ENCODE data around the gene HDAC4.

DNA sequence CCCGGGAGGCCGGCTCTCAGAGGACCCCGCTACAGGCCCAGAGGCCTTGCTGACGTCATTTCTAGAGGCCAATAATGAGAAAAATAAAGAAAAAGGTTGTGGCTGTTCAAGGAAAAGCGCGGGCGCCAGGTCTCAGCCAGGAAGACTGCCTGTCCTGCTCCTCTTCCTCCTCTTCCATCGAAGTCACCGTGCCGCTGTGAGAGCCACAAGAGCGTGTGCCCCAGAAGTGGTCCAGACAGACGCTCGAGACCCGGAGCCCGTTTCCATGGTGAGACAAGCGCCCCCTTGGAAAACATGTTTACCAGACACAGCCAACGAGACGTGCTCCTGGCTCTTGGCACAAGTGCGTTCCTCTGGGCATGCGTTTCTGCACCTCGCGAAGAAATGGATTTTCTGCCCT, 210.5 kb downstream of the HDAC4 start:
- TF ChIP-seq, protein P1, sequence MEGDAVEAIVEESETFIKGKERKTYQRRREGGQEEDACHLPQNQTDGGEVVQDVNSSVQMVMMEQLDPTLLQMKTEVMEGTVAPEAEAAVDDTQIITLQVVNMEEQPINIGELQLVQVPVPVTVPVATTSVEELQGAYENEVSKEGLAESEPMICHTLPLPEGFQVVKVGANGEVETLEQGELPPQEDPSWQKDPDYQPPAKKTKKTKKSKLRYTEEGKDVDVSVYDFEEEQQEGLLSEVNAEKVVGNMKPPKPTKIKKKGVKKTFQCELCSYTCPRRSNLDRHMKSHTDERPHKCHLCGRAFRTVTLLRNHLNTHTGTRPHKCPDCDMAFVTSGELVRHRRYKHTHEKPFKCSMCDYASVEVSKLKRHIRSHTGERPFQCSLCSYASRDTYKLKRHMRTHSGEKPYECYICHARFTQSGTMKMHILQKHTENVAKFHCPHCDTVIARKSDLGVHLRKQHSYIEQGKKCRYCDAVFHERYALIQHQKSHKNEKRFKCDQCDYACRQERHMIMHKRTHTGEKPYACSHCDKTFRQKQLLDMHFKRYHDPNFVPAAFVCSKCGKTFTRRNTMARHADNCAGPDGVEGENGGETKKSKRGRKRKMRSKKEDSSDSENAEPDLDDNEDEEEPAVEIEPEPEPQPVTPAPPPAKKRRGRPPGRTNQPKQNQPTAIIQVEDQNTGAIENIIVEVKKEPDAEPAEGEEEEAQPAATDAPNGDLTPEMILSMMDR (IDR thresholded peaks at IDR 0.05), result no peak
- TF ChIP-seq EZH2 (IDR thresholded peaks at IDR 0.05; ENCODE audit: borderline replicate concordance, insufficient read depth, low read depth, low read length, poor library complexity, severe bottlenecking), result no peak
